ENCODE results near the gene BRSK2.

BRSK2 gene

DNA sequence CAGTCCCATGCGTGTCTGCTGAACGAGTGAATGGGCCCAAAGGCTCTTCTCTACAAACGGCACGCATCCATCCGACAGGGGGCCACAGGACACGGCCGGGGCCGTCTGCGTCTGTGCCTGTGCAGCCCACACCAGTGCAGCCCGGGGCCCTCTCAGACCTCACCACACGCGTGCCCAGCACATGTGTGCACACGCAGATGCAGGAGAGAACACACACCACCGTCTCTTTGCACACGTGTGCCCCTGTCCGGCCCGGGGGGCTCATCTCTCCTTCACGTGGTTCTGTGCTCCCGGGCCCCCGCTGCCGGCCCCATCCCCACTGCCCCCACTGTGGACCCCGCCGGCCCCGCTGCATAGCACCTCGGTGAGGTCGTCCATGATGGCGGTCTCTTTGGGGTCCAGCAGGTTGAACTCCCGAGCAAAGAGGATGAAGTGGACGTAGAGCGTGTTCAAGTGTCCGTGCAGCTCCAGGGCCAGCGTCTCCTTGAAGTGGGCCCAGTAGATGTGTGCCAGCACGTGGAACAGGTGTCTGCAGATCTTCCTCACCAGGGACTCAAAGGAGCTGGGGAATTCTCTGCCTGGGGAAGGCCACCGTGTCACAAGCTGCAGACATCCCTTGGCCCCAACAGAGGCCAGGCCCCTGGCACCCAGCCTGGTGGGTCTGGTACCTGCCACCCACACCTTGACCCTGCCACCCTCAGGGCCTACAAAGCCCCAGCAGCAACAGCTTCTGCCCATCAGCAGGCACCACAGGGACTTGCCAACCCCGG is 80.4 kb downstream of the BRSK2 start:
- no peak for DNase-seq

DNA sequence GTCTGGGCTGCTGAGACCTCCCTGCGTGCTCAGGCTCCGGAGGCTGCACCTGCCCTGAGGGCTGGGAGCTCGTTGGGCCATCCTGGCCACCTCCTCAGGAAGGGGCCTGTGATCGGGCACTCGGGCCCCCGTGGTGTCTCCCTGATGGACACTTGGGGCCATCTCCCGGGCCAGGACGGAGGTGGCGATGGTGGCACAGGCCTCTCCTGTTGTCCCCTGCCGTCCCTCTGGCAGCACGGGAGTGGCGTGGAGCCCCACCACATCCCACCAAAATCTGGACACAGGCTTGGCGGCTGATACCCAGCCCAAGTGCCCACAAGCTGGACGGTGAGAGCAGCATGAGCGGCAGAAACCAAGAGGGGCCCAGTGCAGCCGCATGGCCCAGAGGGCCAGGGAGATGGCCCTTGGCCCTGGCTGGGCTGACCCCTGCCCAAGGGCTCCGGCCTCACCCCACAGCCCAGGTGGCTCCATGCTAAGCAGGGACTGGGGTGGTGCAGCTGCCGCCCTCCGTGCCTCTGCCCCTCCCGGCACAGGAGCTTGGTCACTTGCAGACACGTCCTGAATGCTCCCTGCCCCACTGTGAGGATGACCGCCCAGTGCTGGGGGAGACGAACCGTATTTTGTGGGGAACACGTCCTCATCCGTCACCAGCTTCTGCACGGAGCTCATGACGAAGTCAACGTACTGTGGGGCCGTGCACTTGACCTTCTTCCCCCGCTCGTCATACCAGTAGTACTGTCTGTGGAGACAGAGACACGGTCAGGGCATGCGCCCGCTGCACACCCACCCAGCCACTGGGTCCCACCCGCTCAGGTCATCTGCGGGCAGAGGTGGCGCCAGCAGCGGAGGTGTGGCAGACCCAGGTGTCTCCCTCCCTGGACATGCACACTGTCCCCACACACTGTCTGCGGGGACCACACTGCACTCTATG is 81.2 kb downstream of the BRSK2 start:
- DNase-seq = no peak

- no peak for DNase-seq
Measured at GRCh38 chr11:1471736-1472135, 82.0 kb downstream of the BRSK2 start.

DNA sequence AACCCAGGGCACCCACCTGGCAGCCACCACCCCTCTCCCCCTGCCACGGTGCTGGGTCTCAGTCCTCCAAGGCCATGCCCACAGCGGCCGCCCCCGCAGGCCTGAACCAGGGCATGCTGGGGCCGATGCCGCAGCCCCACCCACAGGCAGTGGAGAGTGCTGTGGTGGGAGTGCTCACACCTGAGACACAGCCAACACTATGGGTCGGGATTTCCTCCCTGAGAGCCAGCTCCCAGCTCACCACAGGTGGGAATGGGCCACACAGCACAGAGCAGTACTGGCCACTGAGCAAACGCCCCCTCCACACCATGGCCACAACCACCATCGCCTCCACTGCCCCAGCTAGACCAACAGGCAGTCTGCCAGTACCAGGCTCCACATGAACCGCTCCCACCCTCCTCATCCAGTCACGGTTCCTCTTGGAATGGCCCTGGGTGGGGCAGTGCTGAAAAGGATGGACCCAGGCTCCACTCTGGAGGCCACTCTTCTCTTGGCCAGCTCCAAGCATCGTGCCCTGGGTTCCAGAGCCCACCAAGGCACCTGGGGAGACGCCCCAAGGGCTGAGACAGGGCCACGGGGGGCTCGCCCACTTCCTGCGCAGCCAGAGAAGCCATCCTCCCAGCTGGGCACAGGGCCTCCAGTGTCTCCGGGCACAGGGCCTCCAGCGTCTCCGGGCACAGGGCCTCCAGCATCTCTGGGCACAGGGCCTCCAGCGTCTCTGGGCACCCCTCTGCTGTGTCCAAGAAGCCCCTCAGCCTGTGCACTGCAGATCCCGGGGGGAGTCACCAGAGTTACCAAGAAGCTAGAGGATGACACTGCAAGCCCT is 82.7 kb downstream of the BRSK2 start:
- DNase-seq = no peak

DNA sequence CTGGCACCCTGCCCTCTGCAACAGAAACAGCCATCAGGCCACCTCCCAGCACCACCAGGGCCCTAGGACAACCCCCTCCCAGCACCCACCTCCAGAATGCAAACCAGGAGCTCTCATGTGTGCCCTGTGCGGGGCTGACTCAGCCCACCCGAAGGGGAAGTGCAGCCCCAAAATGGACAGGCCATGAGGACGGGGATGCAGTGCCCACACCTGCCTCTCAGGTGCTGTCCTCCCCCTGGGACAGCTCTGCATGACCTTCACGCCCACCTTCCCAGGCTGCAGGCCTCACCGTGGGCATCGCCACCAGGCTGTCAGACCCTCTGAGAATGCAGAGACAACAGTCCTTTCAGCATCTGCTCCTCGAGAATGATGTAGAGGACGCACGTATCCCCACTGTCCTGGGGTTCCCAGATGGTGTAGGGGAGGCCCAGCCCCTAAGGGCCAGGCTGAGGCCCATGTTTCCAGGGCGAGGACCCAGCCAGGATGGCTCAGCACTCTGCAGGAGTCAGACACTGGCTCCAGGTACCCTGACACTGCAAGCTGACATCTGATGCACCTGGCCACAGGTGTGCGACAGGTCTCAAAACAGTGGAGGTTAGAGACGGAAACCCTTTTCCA is 83.4 kb downstream of the BRSK2 start:
- DNase-seq = no peak

- DNase-seq = no peak
Measured at GRCh38 chr11:1473786-1474185, 84.1 kb downstream of the BRSK2 start.

GRCh38 chr11:1475841-1476240 is 86.1 kb downstream of the BRSK2 start:
- DNase-seq = no peak

DNA sequence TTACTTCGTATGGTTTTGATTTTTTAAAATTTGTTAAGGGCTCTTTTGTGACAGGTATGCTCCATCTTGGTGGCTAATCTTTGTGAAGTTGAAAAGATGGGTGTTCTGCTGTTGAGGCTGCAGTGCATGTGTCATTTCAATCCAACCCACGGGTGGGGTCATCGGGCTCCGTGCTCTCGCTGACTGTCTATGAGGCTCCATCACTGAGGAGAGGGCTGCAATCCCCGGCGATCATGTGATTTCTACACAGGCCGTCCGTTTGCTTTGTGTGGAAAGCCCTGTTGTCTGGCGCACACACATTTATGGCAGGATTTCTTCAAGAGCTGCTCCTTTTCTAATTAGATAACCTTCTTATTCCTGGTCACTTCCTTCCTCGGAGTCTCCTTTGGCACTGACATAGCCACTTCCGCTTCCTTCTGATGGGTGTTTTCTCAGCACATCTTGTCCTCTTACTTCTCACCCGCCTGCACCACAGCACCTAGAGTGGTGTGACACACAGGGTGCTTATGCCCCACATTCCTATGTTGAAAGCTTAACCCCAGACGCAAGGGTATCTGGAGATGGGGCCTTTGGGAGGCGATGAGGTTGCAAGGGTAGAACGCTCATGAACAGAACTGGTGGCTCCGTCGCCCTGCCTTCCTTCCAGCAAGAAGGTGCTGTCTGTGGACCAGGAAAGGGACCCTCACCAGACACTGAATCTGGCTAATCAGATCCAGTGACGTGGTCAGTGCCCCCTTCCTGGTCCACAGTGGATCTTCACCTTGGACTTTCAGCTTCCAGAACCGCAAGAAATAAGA is 87.4 kb downstream of the BRSK2 start:
- DNase-seq = no peak

DNA sequence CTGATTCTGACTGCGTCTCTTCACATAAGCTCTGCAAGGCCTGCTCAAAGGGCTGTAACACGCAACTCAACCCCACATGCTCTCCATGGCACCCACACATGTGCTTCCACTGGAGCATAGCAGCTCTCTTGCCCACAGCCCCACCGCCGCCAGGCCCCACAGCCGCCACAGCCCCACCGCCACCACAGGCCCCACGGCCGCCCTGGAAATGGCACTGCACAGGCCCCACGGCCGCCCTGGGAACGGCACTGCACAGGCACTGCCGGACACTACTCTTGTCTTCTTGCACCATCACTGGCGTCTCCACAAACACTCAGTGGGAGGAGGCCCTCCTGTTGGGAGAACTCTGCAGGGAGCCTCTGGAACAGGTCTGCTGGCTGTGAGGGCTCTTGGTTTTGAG is 88.3 kb downstream of the BRSK2 start:
- DNase-seq = no peak

GRCh38 chr11:1478544-1478943 is 88.8 kb downstream of the BRSK2 start:
- no peak for DNase-seq

DNA sequence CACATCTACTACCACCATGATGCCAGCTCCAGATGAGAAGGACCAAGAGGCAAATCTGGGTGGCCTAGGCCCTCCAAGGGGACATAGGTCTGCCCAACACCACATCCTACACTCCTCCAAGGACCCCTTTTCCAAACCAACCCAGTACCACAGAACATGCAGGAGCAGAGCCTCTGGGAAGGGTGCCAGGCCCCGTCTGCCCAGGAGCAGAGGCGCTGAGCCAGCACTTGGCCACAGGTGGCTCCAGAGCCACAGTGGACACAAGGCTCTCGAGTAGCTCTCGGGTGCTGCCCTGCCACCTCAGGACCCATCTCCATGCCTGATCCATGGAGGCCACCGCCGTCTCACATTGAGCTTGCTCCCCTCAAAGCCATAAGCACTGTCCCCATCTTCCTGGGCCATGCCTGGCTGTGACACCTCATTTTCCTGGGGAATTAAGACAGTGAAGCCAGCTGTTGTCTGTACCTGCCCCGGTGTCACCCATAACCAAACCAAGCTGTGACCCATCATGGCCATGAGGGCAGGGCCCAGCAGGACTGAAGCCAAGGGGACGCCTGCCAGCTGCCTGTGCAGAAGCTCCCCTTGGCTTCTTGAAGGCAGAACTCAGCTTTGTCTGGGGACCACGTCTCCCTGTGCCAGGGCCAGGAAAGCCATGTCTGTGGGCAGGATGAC is 89.4 kb downstream of the BRSK2 start:
- no peak for DNase-seq

DNA sequence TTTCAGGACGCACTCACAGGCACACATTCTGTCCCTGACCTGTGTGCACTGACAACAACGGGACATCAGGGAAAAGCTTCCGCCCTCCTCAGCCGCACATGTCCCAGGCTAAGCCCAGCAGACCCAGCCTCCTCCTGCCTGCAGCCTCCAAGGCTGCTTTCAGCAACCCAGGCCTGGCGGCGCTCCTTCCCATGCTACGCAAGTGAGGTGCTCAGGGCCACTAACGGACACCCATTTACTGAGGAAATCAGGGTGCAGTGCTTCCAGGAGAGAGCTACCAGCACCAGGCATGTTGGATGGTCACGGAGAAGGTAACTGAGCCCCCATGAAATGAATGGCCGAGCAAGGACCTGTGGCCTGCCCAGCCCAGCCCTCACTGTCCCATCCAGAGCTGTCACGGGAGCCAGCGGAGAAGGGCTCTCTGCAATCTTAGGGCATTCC is 90.0 kb downstream of the BRSK2 start:
- no peak for DNase-seq

- no peak for DNase-seq
Measured at GRCh38 chr11:1480191-1480554, 90.4 kb downstream of the BRSK2 start.

DNA sequence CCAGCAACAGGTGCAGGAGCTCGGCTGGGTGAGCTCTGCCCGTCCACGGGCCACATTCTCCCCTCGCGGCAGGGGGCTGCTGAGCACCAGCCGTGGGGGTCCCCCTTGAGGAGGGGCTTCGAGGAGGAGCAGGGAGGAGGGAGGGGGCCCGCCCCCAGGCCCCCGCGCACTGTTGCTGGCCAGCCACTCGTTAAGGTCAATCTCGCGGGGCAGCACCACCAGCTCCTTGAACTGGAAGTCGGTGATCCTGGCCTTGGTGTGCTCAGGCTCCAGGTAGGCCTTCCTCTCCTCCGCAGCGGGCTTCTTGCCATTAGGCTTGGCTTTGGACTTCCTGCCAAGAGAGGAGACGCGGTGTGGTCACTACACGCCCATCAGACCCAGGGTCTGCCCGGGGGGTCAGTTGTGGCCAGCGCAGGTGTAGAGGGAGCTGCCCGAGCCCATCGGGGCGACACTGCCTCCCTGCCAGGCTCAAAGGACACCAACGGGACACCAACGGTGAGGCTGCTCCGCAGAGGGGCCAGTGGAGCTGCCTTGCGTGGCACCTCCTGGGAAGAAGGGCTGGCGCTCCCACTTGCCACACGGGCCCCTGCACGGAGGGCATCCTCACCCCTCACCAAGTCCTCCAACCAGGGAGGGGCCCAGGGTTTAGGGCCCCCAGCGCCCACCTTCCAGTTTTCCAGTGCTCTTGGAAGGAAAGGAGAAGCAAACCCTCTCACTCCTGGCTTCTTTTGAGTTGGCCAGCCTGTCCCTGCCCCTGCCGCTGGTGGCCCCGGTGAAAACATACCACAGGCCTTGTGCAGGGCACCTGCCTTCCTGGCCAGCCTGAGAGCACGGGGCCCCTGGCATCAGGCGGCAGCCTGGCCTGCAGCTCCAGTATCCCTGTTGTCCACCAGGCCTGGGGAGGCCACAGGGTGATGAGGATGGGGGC is 91.1 kb downstream of the BRSK2 start:
- no peak for DNase-seq

- no peak for DNase-seq
Measured at GRCh38 chr11:1481483-1481825, 91.7 kb downstream of the BRSK2 start.

GRCh38 chr11:1481861-1482441 is 92.2 kb downstream of the BRSK2 start:
- no peak for DNase-seq

- DNase-seq = no peak
Measured at GRCh38 chr11:1482581-1483444, 93.1 kb downstream of the BRSK2 start.

GRCh38 chr11:1483445-1483961 is 93.8 kb downstream of the BRSK2 start:
- no peak for DNase-seq
